HG02943 (cell line): Measurements from ENCODE around the gene PPIC.

ENCODE experiments used
- ATAC-seq: cut with Tn5 transposase; IDR thresholded peaks from one replicate; pipeline ENCODE4 v1.9.1; 2021; ENCODE audit warnings: mild to moderate bottlenecking, low read depth, moderate library complexity; ENCODE audit not compliant: unreplicated experiment

Gene PPIC

DNA sequence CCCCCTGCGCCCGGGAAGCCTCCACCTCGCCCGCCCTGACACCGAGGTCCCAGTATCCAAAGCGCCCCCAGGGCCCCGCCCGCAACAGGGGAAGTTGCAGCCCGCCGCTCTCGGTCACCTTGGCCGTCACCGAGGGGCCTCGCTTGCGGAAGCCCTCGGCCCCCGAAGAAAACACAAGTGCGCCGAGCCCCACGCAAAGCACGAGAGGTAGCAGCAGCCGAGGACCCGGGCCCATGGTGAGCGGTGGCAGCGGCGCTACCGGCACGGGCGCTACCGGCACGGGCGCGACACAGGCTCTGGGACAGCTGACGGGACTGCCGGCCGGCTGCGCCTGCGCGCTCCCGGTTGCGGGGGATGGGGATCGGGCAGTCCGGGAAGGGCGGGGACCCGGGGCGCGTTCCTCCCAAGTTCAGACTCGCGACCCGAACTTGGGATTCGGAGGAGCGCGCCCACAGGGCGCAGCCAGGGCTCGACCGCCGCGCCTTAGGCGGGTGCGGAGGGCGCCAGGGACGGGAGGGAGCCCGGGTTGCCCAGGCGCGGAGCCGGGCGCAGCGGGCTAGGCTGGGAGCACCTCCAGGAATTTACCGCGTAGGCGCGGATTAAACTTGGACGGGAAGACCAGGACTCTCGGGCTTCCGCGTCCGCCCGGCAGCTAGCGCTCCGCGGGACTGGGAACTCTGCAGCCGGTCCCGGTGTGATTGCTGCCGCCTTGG, at the start of gene PPIC:
Gene PPIC, minus strand, starts transcription at position 335 of the 713 bp plus-strand sequence. Its CDS starts 100 bp downstream, at position 235.
- peak; percentile 56 for ATAC-seq

- ATAC-seq = no peak
These were observed 49.2 kb upstream of the PPIC start for GRCh38 chr5:123085638-123086286.

GRCh38 chr5:123084730-123085605, 48.4 kb upstream of the PPIC start:
- no peak for ATAC-seq

DNA sequence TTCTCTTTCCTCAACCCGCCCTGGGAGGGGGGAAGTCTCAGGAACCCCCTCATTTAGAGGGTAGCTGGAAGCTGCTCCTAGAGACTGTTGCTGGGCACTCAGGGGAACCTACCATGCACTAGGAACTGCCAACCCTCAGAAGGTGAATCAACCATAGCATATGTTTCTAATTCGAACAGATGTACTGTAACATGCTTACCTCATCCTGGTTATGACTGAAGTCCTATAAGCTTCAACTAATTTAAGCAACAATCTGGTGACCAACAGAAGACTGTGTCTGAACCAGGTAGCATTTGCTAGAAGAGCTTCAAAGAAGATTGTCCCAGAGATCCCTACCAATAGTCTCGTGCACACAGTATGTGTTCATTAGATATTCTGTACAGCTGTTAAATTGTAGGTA, 46.8 kb upstream of the PPIC start:
- no peak for ATAC-seq

GRCh38 chr5:123080215-123080614, 43.7 kb upstream of the PPIC start:
- no peak for ATAC-seq

- ATAC-seq = no peak
These were observed 39.1 kb upstream of the PPIC start for GRCh38 chr5:123075521-123076163.

DNA sequence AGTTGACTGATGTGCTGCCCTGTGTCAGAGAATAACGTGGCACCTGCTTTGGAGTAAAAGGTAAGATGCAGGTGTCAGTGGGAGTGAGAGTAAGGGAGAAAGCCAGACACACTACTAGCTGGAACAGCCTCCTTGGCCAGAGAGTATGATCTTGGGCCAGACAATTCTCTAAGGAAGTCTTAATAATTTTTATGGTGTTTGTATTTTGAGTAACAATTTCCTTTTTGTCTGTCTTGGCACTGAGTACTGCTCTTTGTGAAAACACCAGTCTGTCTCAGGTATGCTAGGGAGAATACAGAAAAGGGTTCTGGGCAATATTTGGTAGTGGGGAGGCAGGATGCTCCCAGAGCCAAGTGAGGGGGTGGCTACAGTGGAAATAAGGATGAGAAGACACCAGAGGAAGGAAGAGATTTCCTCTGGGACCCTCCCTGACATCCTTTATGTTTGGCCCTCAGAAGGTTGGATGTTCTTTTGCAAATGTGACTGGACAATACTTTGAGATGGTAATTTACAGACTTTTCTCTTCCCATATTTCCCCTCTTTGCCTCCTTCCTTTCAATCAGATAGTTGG, 31.9 kb upstream of the PPIC start:
- ATAC-seq = no peak

- no peak for ATAC-seq
These were observed 29.5 kb upstream of the PPIC start for GRCh38 chr5:123066016-123066415.

- no peak for ATAC-seq
These were observed 22.9 kb upstream of the PPIC start for GRCh38 chr5:123059455-123059854.

- no peak for ATAC-seq
These were observed 14.7 kb upstream of the PPIC start for GRCh38 chr5:123051206-123051605.

DNA sequence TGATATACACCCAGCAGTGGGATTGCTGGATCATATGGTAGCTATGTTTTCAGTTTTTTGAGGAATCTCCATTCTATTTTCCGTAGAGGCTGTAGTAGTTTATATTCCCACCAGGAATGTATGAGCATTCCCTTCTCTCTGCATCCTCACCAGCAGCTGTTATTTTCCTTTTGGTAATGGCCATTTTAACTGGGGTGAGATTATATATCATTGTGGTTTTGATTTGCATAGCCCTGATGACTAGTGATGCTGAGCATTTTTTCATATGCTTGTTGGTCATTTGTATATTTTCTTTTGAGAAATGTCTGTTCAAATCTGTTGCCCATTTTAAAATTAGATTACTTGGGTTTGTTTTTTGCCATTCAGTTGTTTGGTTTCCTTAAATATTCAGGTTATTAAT, 11.2 kb upstream of the PPIC start:
- ATAC-seq = no peak

- ATAC-seq = no peak
These were observed 9.7 kb upstream of the PPIC start for GRCh38 chr5:123046222-123046621.

DNA sequence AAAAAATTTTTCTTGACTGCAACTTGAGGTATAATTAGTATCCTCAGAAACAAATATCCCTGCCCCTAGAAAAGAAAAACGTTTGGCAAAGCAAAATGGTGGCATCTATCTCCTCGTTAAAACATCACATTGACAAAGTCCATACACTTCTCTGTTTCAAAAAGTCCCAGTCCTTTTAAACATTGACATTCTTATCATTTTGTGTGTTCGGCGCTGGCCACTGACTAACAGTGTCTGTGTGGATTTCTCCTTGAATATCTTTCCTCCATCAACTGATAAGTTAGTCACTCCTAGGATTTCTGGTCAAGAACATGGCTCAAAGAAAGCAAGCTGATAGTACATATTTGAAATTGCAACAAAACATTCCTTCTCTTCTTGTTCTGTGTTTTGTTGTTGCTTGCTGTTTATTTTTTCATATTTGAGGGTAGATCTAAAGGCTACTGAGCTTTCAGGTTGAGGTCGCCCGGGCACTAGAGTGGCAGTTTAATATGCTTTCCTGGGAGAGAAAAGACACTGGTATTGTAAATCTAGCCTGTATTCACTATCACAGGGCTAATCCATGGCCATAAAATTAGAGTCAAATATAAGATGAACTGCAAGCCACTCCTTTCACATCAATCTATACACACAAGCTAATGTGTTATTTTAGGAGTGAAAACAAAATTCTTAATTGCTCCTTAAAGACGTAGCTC, 8.5 kb upstream of the PPIC start:
- ATAC-seq = no peak

- no peak for ATAC-seq
These were observed 3.1 kb upstream of the PPIC start for GRCh38 chr5:123039673-123040072.

- ATAC-seq = no peak
These were observed 536 bp upstream of the PPIC start for GRCh38 chr5:123037104-123037418.

DNA sequence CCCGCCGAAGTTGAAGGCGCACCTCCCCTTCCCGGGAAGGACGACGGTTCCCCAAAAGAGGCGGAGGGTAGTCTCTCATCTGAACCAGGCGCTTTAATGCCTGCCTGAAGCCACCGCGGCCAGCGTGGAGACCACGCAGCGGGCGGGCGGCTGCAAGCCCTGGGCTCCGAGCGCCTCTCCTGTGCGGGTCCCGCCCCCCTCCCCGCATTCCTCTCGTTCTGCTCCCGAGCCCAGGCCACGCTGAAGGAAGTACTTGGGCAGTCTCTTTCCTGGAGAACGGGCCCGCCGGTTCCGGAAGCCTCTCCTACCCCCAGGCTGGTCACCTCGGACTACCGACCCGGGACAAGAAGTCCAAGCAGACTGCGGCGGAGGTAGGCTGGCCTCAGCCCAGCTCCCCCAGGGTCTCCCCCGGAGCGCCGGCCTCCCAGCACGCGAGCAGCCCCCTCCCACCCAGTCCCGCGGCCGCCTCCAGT, 571 bp downstream of the PPIC start:
- ATAC-seq = peak; percentile 31

- peak; percentile 24 for ATAC-seq
These were observed 1.1 kb downstream of the PPIC start for GRCh38 chr5:123035360-123035917.

DNA sequence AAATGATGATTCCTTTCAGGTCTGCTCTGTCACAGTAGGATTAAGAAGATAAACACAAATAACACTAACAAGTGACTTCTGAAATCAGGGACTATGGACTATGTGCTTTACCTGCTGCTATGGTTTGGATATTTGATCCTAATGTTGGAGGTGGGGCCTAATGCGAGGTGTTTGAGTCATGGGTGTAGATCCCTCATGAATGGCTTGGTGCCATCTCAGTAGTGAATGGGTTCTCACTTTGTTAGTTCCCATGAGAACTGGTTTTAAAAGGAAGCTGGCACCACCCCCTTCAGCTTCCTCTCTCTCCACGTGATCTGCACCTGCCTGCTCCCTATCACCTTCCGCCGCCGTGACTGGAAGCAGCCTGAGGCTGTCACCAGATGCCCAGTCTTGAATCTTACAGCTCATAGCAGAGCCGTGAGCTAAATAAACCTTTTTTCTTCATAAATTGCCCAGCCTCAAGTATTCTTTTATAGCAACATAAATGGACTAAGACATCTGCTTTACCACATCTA, 3.3 kb downstream of the PPIC start:
- ATAC-seq = no peak

- ATAC-seq = no peak
These were observed 8.3 kb downstream of the PPIC start for GRCh38 chr5:123028222-123028621.
